ENCODE results near the gene PLXNA4.

The PLXNA4 gene

GRCh38 chr7:132504071-132504470 lies 72.2 kb downstream of the PLXNA4 start:
- no peak for TF ChIP-seq FOXP2 (optimal IDR thresholded peaks at IDR 0.05; ENCODE audit: borderline replicate concordance, extremely low read depth, extremely low read length, insufficient read depth)
- no peak for TF ChIP-seq TAF1 (IDR thresholded peaks at IDR 0.05; ENCODE audit: borderline replicate concordance, insufficient read depth, low read length)
- no peak for TF ChIP-seq REST (IDR thresholded peaks at IDR 0.05; ENCODE audit: insufficient read depth in 1 of 2, low read depth in 2 of 2, low read length in 2 of 2)
- TF ChIP-seq SIN3A (IDR thresholded peaks at IDR 0.05; ENCODE audit: borderline replicate concordance, insufficient read depth, low read length) = no peak
- TF ChIP-seq POLR2AphosphoS5 (IDR thresholded peaks at IDR 0.05; ENCODE audit: low read depth, low read length) = no peak

GRCh38 chr7:132503415-132503814 lies 72.9 kb downstream of the PLXNA4 start:
- no peak for TF ChIP-seq POLR2AphosphoS5 (IDR thresholded peaks at IDR 0.05; ENCODE audit: low read depth, low read length)

- TF ChIP-seq SIN3A (IDR thresholded peaks at IDR 0.05; ENCODE audit: borderline replicate concordance, insufficient read depth, low read length) (no peak), FOXP2 (optimal IDR thresholded peaks at IDR 0.05; ENCODE audit: borderline replicate concordance, extremely low read depth, extremely low read length, insufficient read depth) (no peak), REST (IDR thresholded peaks at IDR 0.05; ENCODE audit: insufficient read depth in 1 of 2, low read depth in 2 of 2, low read length in 2 of 2) (no peak), POLR2AphosphoS5 (IDR thresholded peaks at IDR 0.05; ENCODE audit: low read depth, low read length) (no peak), TAF1 (IDR thresholded peaks at IDR 0.05; ENCODE audit: borderline replicate concordance, insufficient read depth, low read length) (no peak)
Measured at GRCh38 chr7:132501956-132502355, 74.3 kb downstream of the PLXNA4 start.

GRCh38 chr7:132500727-132501440 lies 75.4 kb downstream of the PLXNA4 start:
- TF ChIP-seq TAF1 (IDR thresholded peaks at IDR 0.05; ENCODE audit: borderline replicate concordance, insufficient read depth, low read length) (no peak), POLR2AphosphoS5 (IDR thresholded peaks at IDR 0.05; ENCODE audit: low read depth, low read length) (no peak), SIN3A (IDR thresholded peaks at IDR 0.05; ENCODE audit: borderline replicate concordance, insufficient read depth, low read length) (no peak), FOXP2 (optimal IDR thresholded peaks at IDR 0.05; ENCODE audit: borderline replicate concordance, extremely low read depth, extremely low read length, insufficient read depth) (no peak), REST (IDR thresholded peaks at IDR 0.05; ENCODE audit: insufficient read depth in 1 of 2, low read depth in 2 of 2, low read length in 2 of 2) (no peak)

GRCh38 chr7:132499487-132499886 lies 76.8 kb downstream of the PLXNA4 start:
- TF ChIP-seq REST (IDR thresholded peaks at IDR 0.05; ENCODE audit: insufficient read depth in 1 of 2, low read depth in 2 of 2, low read length in 2 of 2) (no peak), TAF1 (IDR thresholded peaks at IDR 0.05; ENCODE audit: borderline replicate concordance, insufficient read depth, low read length) (no peak), SIN3A (IDR thresholded peaks at IDR 0.05; ENCODE audit: borderline replicate concordance, insufficient read depth, low read length) (no peak), POLR2AphosphoS5 (IDR thresholded peaks at IDR 0.05; ENCODE audit: low read depth, low read length) (no peak), FOXP2 (optimal IDR thresholded peaks at IDR 0.05; ENCODE audit: borderline replicate concordance, extremely low read depth, extremely low read length, insufficient read depth) (no peak)
